ENCODE measurements around the gene PPP4R3A. TPM values are rescaled to one million over a fixed set of nuclear protein-coding genes. Genes with fewer than 3 reads are reported as not detected.

Gene PPP4R3A
- total RNA-seq (2014; rRNA removed; shearing (Covaris generic)), result 80.7 and 84.7 TPM in 2 replicates
- 119 and 120 TPM in 2 replicates for total RNA-seq (2022)
- Bru-seq, nascent RNA, result percentile 95 among the genes with signal in this experiment
- BruChase-seq, experiment 1, labeled RNA remaining after a 6-hour chase, result percentile 91 among the genes with signal in this experiment
- BruChase-seq, experiment 2, labeled RNA remaining after a 2-hour chase, result percentile 95 among the genes with signal in this experiment
- long read RNA-seq, full-length matches to known transcripts, result 155 of 225 reads
- long read RNA-seq, partial matches to known transcripts, result 14 of 225 reads
- long read RNA-seq, other reads (novel, unspliced or antisense), result 56 of 225 reads

GRCh38 chr14:91510171-91511042 is at the start of gene PPP4R3A:
Gene PPP4R3A (minus strand): TSS chr14:91510310. CDS start chr14:91509647, 663 bp downstream.
- peaks cover 30% of the 10 kb centered on the region for H3K4me1 ChIP-seq (ENCODE audit: insufficient read depth, low read length, poor library complexity, severe bottlenecking)
- H2AFZ ChIP-seq (ENCODE audit: low read length), result peak within 1 kb of the TSS; percentile 88
- no peak for TF ChIP-seq EZH2phosphoT487 (IDR thresholded peaks at IDR 0.05; ENCODE audit: borderline replicate concordance, low read depth, low read length)
- TF ChIP-seq, protein P1, sequence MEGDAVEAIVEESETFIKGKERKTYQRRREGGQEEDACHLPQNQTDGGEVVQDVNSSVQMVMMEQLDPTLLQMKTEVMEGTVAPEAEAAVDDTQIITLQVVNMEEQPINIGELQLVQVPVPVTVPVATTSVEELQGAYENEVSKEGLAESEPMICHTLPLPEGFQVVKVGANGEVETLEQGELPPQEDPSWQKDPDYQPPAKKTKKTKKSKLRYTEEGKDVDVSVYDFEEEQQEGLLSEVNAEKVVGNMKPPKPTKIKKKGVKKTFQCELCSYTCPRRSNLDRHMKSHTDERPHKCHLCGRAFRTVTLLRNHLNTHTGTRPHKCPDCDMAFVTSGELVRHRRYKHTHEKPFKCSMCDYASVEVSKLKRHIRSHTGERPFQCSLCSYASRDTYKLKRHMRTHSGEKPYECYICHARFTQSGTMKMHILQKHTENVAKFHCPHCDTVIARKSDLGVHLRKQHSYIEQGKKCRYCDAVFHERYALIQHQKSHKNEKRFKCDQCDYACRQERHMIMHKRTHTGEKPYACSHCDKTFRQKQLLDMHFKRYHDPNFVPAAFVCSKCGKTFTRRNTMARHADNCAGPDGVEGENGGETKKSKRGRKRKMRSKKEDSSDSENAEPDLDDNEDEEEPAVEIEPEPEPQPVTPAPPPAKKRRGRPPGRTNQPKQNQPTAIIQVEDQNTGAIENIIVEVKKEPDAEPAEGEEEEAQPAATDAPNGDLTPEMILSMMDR (conservative IDR thresholded peaks at IDR 0.05; ENCODE audit: low read length), result no peak
- peaks cover 28% of the 10 kb centered on the region for H4K20me1 ChIP-seq (ENCODE audit: insufficient read depth, low read length)
- CTCF ChIA-PET (ENCODE audit: unreplicated experiment), result no interaction called here
- H3K36me3 ChIP-seq (ENCODE audit: insufficient read depth, low read length), result peaks cover 37% of the 10 kb centered on the region
- peak within 1 kb of the TSS; percentile 87 for H3K27ac ChIP-seq (ENCODE audit: low read depth, low read length, poor library complexity, severe bottlenecking)
- peak; percentile 96 for DNase-seq (ENCODE audit: low spot score)
- no peaks in the 10 kb centered on the region for H3K9me3 ChIP-seq (ENCODE audit: low read length)
- H3K4me2 ChIP-seq (ENCODE audit: low read length), result peak within 1 kb of the TSS; percentile 91
- BruUV-seq (replicated peaks), result TSS peak; percentile 97
- intact Hi-C loops (cut with micrococcal nuclease; ENCODE audit: unreplicated experiment), result loop anchor here (2.0 kb wide), 1 partner anchor 450 kb away; the partner anchor contains the start of gene RPS6KA5
- peaks cover 57% of the 10 kb centered on the region for H3K79me2 ChIP-seq (ENCODE audit: insufficient read depth, low read depth, low read length)
- no peaks in the 10 kb centered on the region for H3K9me2 ChIP-seq (ENCODE audit: insufficient read depth, low read length)
- POLR2A ChIA-PET, result interaction anchor here (0.8 to 1.5 kb wide), 4 partner anchors 11 to 20 kb away, joined by 3 to 7 read pairs (median 3); no protein-coding TSS in a partner anchor
- peak within 1 kb of the TSS; percentile 85 for H3K4me3 ChIP-seq (ENCODE audit: low read depth, low read length, poor library complexity, severe bottlenecking)

DNA sequence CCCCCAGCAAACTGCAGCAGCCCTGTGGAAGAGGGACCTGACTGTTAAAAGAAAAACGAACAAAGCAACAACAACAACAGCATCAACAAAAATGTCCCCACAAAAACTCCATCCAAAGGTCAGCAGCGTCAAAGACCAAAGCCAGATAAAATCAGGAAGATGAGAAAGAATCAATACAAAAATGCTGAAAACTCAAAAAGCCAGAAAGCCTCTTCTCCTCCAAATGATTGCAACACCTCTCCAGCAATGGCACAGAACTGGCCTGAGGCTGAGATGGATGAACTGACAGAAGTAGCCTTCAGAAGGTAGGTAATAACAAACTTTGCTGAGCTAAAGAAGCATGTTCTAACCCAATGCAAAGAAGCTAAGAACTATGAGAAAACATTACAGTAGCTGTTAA is 45.4 kb upstream of the PPP4R3A start:
- POLR2A ChIA-PET, result interaction anchor here (0.7 kb wide), 1 partner anchor 52 kb away, joined by 3 read pairs; no protein-coding TSS in a partner anchor
- no peaks in the 10 kb centered on the region for H4K20me1 ChIP-seq (ENCODE audit: insufficient read depth, low read length)

More for the DNA sequence above, 45.4 kb upstream of the PPP4R3A start:
- DNase-seq (ENCODE audit: low spot score), result no peak
- Histone ChIP-seq H3K4me3 (ENCODE audit: low read depth, low read length, poor library complexity, severe bottlenecking) (no peak overlapping the region), H3K4me2 (ENCODE audit: low read length) (no peak overlapping the region), H3K9me3 (ENCODE audit: low read length) (no peaks in the 10 kb centered on the region), H3K27ac (ENCODE audit: low read depth, low read length, poor library complexity, severe bottlenecking) (no peak overlapping the region), H3K9me2 (ENCODE audit: insufficient read depth, low read length) (no peaks in the 10 kb centered on the region), H3K79me2 (ENCODE audit: insufficient read depth, low read depth, low read length) (no peaks in the 10 kb centered on the region), H2AFZ (ENCODE audit: low read length) (no peak overlapping the region), H3K36me3 (ENCODE audit: insufficient read depth, low read length) (no peaks in the 10 kb centered on the region), H3K4me1 (ENCODE audit: insufficient read depth, low read length, poor library complexity, severe bottlenecking) (no peaks in the 10 kb centered on the region)
- intact Hi-C loops (cut with micrococcal nuclease; ENCODE audit: unreplicated experiment), result no loop called here
- BruUV-seq (replicated peaks), result no TSS peak
- no peak for TF ChIP-seq EZH2phosphoT487 (IDR thresholded peaks at IDR 0.05; ENCODE audit: borderline replicate concordance, low read depth, low read length)
- TF ChIP-seq, protein P1 (conservative IDR thresholded peaks at IDR 0.05; ENCODE audit: low read length), result no peak
- CTCF ChIA-PET (ENCODE audit: unreplicated experiment), result no interaction called here

All from OCI-LY7 (cell line).